Adipocyte (in vitro differentiated cells): ENCODE data around the gene GCC2.
"Not testable (repeated sequence)": the region's sequence is repeated elsewhere in the genome, so short reads cannot be mapped to it uniquely, and the experiment has no call there.

Experiments used
- DNase-seq: peaks from one replicate; pipeline ENCODE4 v3.0.0-alpha.2; 2015; ENCODE audit warnings: low read depth
- H3K27me3 ChIP-seq: replicated peaks from 2 replicates; pipeline ENCODE4 v1.7.0; 2013; ENCODE audit warnings: mild to moderate bottlenecking, low read length, moderate library complexity; ENCODE audit not compliant: control insufficient read depth, insufficient read depth
- H3K36me3 ChIP-seq: 2 replicates; pipeline ENCODE4 v1.7.0; 2013; ENCODE audit warnings: low read length, mild to moderate bottlenecking, moderate library complexity; ENCODE audit not compliant: control insufficient read depth, insufficient read depth, severe bottlenecking
- H3K4me1 ChIP-seq: 2 replicates; pipeline ENCODE4 v1.7.0; 2013; ENCODE audit warnings: mild to moderate bottlenecking, low read length, moderate library complexity; ENCODE audit not compliant: control insufficient read depth, insufficient read depth
- H3K4me3 ChIP-seq: 2 replicates; pipeline ENCODE4 v1.7.0; 2013; ENCODE audit warnings: mild to moderate bottlenecking, low read length, moderate library complexity
- H3K9ac ChIP-seq: 2 replicates; pipeline ENCODE4 v1.7.0; 2013; ENCODE audit warnings: mild to moderate bottlenecking, low read length, moderate library complexity
- H3K9me3 ChIP-seq: 2 replicates; pipeline ENCODE4 v1.7.0; 2013; ENCODE audit warnings: mild to moderate bottlenecking, low read length, moderate library complexity; ENCODE audit not compliant: control insufficient read depth

Gene GCC2

DNA sequence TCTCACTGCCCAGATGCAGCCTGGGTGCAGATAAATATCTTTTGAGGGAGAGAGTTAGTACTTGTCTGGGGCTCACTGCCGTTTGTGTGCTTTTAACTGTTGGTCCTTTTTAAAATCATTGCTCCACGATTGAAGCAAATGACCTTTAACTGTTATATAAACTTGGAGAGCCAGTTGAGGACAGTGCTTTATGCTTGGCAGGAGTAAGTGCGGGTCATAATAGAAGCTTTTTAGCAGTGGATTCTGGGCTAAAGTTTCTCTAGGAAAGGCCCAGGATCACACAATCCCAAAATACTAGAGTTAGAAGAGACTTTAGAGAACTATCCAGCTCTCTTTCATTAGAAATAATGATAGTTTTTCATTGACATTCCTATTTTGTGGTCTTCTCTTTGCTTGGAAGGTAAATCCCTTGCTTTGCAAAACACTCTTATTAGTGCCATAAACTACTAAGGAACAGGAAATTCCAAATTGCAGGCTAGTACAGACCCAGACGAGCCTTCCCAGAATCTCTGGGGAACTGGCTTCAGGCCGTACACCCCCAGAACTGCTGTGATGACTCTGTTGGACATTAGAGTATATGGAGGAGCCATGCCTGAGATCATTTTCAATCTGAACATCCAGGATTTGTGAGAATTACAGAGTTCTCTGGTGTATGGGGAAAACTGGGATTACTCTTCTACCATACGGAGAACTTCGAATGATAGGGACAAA lies 104.4 kb downstream of the GCC2 start:
- Histone ChIP-seq H3K4me1 (peaks cover 28% of the 10 kb centered on the region), H3K9me3 (no peaks in the 10 kb centered on the region), H3K36me3 (no peaks in the 10 kb centered on the region), H3K27me3 (no peaks in the 10 kb centered on the region), H3K4me3 (peak overlapping the region; percentile 43), H3K9ac (peak overlapping the region; percentile 47)
- DNase-seq, result no peak

DNA sequence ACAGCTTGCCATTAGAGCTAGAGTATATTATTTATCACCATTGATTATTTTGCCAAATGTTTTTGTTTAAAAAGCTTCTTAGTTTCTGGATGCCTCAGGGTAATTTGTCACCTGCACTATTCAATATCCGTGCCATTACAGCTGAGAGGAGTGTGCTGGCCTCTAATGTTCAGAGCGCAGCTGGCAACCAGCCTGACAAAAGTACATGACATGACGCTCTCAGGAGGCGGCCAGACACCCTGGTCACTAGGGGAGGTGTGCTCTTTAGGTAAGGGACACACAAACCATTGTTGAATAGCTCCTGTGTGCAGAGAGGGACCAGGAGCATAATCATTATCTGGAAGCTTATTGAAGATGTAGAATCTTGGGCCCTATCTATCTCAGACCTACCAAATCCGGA lies 105.5 kb downstream of the GCC2 start:
- H3K9me3 ChIP-seq, result no peaks in the 10 kb centered on the region

GRCh38 chr2:108555572-108555971 lies 106.6 kb downstream of the GCC2 start:
- Histone ChIP-seq H3K4me3 (no peak overlapping the region), H3K9ac (no peak overlapping the region), H3K36me3 (no peaks in the 10 kb centered on the region), H3K4me1 (peaks cover 33% of the 10 kb centered on the region), H3K9me3 (no peaks in the 10 kb centered on the region), H3K27me3 (no peaks in the 10 kb centered on the region)
- no peak for DNase-seq

More for the DNA sequence above, 105.5 kb downstream of the GCC2 start:
- Histone ChIP-seq H3K4me1 (peaks cover 28% of the 10 kb centered on the region), H3K27me3 (no peaks in the 10 kb centered on the region), H3K36me3 (no peaks in the 10 kb centered on the region), H3K4me3 (no peak overlapping the region), H3K9ac (no peak overlapping the region)
- DNase-seq, result no peak

- peaks cover 43% of the 10 kb centered on the region for H3K4me1 ChIP-seq
- peak; percentile 81 for DNase-seq
- not testable (repeated sequence) for H3K27me3 ChIP-seq, H3K9me3 ChIP-seq, H3K4me3 ChIP-seq, H3K36me3 ChIP-seq, H3K9ac ChIP-seq
These were observed 107.6 kb downstream of the GCC2 start for GRCh38 chr2:108556581-108556980.
